Measurements from ENCODE around the gene GJB3.
"Not testable (repeated sequence)": the region's sequence is repeated elsewhere in the genome, so short reads cannot be mapped to it uniquely, and the experiment has no call there.

The GJB3 gene

GRCh38 chr1:34795916-34796315, 14.9 kb downstream of the GJB3 start:
- POLR2A ChIA-PET: no interaction called here
- CTCF ChIA-PET: interaction anchor here (1.6 kb wide), 1 partner anchor 9 kb away, joined by 11 read pairs; no protein-coding TSS in a partner anchor
- TF ChIP-seq CTCF (IDR thresholded peaks at IDR 0.05; ENCODE audit: control extremely low read depth, extremely low read depth, low read depth, missing control alignments): no peak

GRCh38 chr1:34796990-34797389, 16.0 kb downstream of the GJB3 start:
- peak; percentile 50 for DNase-seq (ENCODE audit: extremely low spot score)
- ChIA-PET POLR2A (no interaction called here), CTCF (interaction anchor here (1.0 to 1.6 kb wide), 2 partner anchors 10 to 56 kb away, joined by 3 to 11 read pairs; no protein-coding TSS in a partner anchor)
- TF ChIP-seq CTCF (IDR thresholded peaks at IDR 0.05; ENCODE audit: control extremely low read depth, extremely low read depth, low read depth, missing control alignments): no peak

More at GRCh38 chr1:34795916-34796315, 14.9 kb downstream of the GJB3 start:
- no peak for DNase-seq (ENCODE audit: extremely low spot score)

- TF ChIP-seq CTCF (IDR thresholded peaks at IDR 0.05; ENCODE audit: control extremely low read depth, extremely low read depth, low read depth, missing control alignments): no peak
- CTCF ChIA-PET: interaction anchor here (1.3 kb wide), 1 partner anchor 10 kb away, joined by 3 read pairs; no protein-coding TSS in a partner anchor
- no peak for DNase-seq (ENCODE audit: extremely low spot score)
- POLR2A ChIA-PET: no interaction called here
These were observed 19.2 kb downstream of the GJB3 start for GRCh38 chr1:34800214-34800613.

GRCh38 chr1:34803770-34804169, 22.8 kb downstream of the GJB3 start:
- CTCF ChIA-PET: interaction anchor here (1.6 to 2.4 kb wide), 2 partner anchors 17 to 49 kb away, joined by 5 to 8 read pairs; no protein-coding TSS in a partner anchor
- DNase-seq (ENCODE audit: extremely low spot score): no peak
- POLR2A ChIA-PET: no interaction called here
- TF ChIP-seq CTCF (IDR thresholded peaks at IDR 0.05; ENCODE audit: control extremely low read depth, extremely low read depth, low read depth, missing control alignments): no peak

- TF ChIP-seq CTCF (IDR thresholded peaks at IDR 0.05; ENCODE audit: control extremely low read depth, extremely low read depth, low read depth, missing control alignments): no peak
- no peak for DNase-seq (ENCODE audit: extremely low spot score)
- CTCF ChIA-PET: no interaction called here
- POLR2A ChIA-PET: no interaction called here
These were observed 25.4 kb downstream of the GJB3 start for GRCh38 chr1:34806396-34806795.

GRCh38 chr1:34808051-34808810, 27.2 kb downstream of the GJB3 start:
- POLR2A ChIA-PET: no interaction called here
- no peak for TF ChIP-seq CTCF (IDR thresholded peaks at IDR 0.05; ENCODE audit: control extremely low read depth, extremely low read depth, low read depth, missing control alignments)
- CTCF ChIA-PET: no interaction called here
- DNase-seq (ENCODE audit: extremely low spot score): no peak

- CTCF ChIA-PET: interaction anchor here (1.1 to 1.2 kb wide), 2 partner anchors 10 to 68 kb away, joined by 3 read pairs; no protein-coding TSS in a partner anchor
- DNase-seq (ENCODE audit: extremely low spot score); POLR2A ChIA-PET: not testable (repeated sequence)
These were observed 29.8 kb downstream of the GJB3 start for GRCh38 chr1:34810781-34811180.

Measured in GM10248 (cell line).